ENCODE data around the gene HHIPL1.

Gene HHIPL1

GRCh38 chr14:99688629-99689028, 43.7 kb downstream of the HHIPL1 start:
- no peak for DNase-seq
- in situ Hi-C loops (cut with HindIII; ENCODE audit: low pct_ligation_motif_present, low sequenced_read_pairs): no loop called here
- TF ChIP-seq, protein P1, sequence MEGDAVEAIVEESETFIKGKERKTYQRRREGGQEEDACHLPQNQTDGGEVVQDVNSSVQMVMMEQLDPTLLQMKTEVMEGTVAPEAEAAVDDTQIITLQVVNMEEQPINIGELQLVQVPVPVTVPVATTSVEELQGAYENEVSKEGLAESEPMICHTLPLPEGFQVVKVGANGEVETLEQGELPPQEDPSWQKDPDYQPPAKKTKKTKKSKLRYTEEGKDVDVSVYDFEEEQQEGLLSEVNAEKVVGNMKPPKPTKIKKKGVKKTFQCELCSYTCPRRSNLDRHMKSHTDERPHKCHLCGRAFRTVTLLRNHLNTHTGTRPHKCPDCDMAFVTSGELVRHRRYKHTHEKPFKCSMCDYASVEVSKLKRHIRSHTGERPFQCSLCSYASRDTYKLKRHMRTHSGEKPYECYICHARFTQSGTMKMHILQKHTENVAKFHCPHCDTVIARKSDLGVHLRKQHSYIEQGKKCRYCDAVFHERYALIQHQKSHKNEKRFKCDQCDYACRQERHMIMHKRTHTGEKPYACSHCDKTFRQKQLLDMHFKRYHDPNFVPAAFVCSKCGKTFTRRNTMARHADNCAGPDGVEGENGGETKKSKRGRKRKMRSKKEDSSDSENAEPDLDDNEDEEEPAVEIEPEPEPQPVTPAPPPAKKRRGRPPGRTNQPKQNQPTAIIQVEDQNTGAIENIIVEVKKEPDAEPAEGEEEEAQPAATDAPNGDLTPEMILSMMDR (IDR thresholded peaks at IDR 0.05; ENCODE audit: low read depth, low read length, missing control alignments): no peak
- Histone ChIP-seq H3K4me3 (ENCODE audit: low read depth, low read length) (no peak overlapping the region), H3K27ac (no peak overlapping the region), H3K27me3 (replicated peaks) (peaks cover 2% of the 10 kb centered on the region), H3K36me3 (replicated peaks) (no peaks in the 10 kb centered on the region)

DNA sequence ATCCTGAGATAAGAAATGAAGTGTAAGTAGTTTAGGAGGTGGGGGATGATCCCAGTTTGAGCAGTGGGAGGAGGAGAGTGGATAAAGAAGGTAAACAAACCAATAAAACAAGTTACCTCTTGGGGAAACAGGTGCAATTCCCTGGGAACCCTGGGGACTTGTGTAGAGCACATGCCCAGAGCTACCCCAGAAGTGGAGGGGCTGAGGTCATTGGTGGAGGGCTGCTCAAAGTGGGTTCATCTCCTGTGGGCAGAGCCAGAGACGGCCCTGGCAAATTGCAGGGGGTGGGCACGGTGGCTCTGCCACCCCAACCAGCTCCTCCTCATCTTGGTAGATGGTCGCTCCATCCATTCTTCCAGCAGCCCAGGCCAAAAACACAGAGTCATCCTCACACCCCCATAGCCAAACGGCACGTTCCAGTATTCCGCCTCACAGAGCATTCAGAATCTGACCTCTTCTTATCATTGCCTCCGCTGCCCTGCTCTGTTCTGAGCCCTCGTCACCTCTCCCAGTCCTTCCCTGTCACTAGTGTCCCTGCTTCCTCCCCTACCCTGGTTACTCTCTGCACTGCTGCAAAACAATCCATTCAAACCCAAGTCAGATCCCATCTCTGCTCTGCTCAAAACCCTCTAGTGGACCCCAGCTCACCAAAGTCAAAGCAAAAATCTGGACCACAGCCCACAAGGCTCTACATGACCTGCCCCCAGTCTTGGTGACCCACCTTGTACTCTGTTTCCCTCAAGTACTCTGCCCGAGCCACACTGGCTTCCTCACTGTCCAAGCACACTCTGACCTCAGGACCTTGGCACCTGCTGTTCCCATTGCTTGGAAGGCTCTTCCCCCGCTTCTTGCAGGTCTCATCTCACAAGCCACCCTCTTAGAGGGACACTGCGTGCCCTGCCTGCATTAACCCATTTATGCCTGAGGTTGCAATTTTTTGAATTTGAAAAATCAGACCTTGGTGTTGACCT, 44.6 kb downstream of the HHIPL1 start:
- Histone ChIP-seq H3K27ac (no peak overlapping the region), H3K4me3 (ENCODE audit: low read depth, low read length) (no peak overlapping the region), H3K27me3 (replicated peaks) (peaks cover 2% of the 10 kb centered on the region), H3K36me3 (replicated peaks) (no peaks in the 10 kb centered on the region)
- DNase-seq: no peak
- in situ Hi-C loops (cut with HindIII; ENCODE audit: low pct_ligation_motif_present, low sequenced_read_pairs): no loop called here
- TF ChIP-seq, protein P1 (IDR thresholded peaks at IDR 0.05; ENCODE audit: low read depth, low read length, missing control alignments): no peak

GRCh38 chr14:99690636-99691035, 45.7 kb downstream of the HHIPL1 start:
- no peak for DNase-seq
- H3K36me3 ChIP-seq (replicated peaks): no peaks in the 10 kb centered on the region
- TF ChIP-seq, protein P1 (IDR thresholded peaks at IDR 0.05; ENCODE audit: low read depth, low read length, missing control alignments): no peak
- no peak overlapping the region for H3K27ac ChIP-seq
- H3K4me3 ChIP-seq (ENCODE audit: low read depth, low read length): no peak overlapping the region
- in situ Hi-C loops (cut with HindIII; ENCODE audit: low pct_ligation_motif_present, low sequenced_read_pairs): no loop called here
- peaks cover under 1% of the 10 kb centered on the region for H3K27me3 ChIP-seq (replicated peaks)

- no peaks in the 10 kb centered on the region for H3K36me3 ChIP-seq (replicated peaks)
- no peak overlapping the region for H3K4me3 ChIP-seq (ENCODE audit: low read depth, low read length)
- H3K27ac ChIP-seq: no peak overlapping the region
- in situ Hi-C loops (cut with HindIII; ENCODE audit: low pct_ligation_motif_present, low sequenced_read_pairs): no loop called here
- TF ChIP-seq, protein P1 (IDR thresholded peaks at IDR 0.05; ENCODE audit: low read depth, low read length, missing control alignments): no peak
- H3K27me3 ChIP-seq (replicated peaks): no peaks in the 10 kb centered on the region
- no peak for DNase-seq
These were observed 46.4 kb downstream of the HHIPL1 start for GRCh38 chr14:99691111-99691885.

GRCh38 chr14:99693918-99694317, 49.0 kb downstream of the HHIPL1 start:
- TF ChIP-seq, protein P1 (IDR thresholded peaks at IDR 0.05; ENCODE audit: low read depth, low read length, missing control alignments): no peak
- no peak overlapping the region for H3K4me3 ChIP-seq (ENCODE audit: low read depth, low read length)
- DNase-seq: no peak
- in situ Hi-C loops (cut with HindIII; ENCODE audit: low pct_ligation_motif_present, low sequenced_read_pairs): no loop called here
- H3K36me3 ChIP-seq (replicated peaks): no peaks in the 10 kb centered on the region
- no peak overlapping the region for H3K27ac ChIP-seq
- H3K27me3 ChIP-seq (replicated peaks): no peaks in the 10 kb centered on the region
